ACHN (cell line): ENCODE data around the gene ZBTB16.
A peak's percentile ranks its signal among the peaks of the same experiment; 100 is the strongest.

ENCODE experiments used
- DNase-seq: peaks from one replicate; pipeline ENCODE4 v3.0.0-alpha.2; 2015
- in situ Hi-C: cut with HindIII; loops from 2 replicates; pipeline ENCODE4 v1.10.0; 2017; ENCODE audit warnings: low sequenced_read_pairs, low pct_ligation_motif_present, low pct_unique_long_range_greater_than_20kb

Gene ZBTB16

GRCh38 chr11:114168691-114169090 is 109.2 kb downstream of the ZBTB16 start:
- in situ Hi-C loops: no loop called here
- no peak for DNase-seq

GRCh38 chr11:114169321-114169749 is 109.8 kb downstream of the ZBTB16 start:
- DNase-seq: no peak
- in situ Hi-C loops: no loop called here

GRCh38 chr11:114169821-114170220 is 110.3 kb downstream of the ZBTB16 start:
- DNase-seq: no peak
- in situ Hi-C loops: no loop called here

GRCh38 chr11:114170226-114170625 is 110.7 kb downstream of the ZBTB16 start:
- DNase-seq: no peak
- in situ Hi-C loops: no loop called here

DNA sequence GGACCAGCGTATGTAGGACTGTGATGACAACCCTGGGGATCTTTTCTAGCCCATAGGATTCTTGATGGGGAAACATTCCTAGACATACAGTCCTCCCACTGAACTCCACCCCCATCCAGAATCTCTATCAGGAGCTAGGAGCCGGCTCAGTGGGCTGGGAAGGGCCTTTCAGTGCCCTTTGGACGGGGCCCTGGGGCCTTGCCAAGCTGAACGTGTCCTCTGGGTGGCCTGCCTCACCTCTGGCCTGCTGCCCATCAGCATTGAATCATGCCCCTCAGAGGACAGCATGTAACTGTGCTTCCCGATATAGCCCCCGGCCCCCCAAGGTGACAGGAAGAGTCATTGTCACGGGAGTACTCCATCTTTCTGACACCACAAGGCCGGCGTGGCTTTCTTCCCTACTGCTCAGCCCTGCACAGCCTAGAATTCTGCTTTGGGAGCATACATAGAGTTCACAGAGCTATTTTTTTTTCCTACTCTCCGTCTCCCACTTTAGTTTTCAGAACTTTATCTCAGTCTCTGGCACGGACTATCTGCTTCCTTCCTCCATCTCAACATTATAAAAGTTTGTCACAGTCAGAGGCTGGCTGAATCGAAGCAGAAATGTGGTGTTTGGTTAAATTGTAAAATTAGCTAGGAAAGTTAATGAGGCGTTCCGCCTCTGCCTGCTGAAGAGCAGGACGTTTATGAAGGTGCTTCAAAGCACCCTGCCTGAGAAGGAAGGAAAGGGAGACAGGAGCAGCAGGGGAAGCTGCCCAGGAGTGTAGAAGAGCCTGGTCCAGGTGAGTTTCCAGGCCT is 111.9 kb downstream of the ZBTB16 start:
- DNase-seq: no peak
- in situ Hi-C loops: no loop called here

DNA sequence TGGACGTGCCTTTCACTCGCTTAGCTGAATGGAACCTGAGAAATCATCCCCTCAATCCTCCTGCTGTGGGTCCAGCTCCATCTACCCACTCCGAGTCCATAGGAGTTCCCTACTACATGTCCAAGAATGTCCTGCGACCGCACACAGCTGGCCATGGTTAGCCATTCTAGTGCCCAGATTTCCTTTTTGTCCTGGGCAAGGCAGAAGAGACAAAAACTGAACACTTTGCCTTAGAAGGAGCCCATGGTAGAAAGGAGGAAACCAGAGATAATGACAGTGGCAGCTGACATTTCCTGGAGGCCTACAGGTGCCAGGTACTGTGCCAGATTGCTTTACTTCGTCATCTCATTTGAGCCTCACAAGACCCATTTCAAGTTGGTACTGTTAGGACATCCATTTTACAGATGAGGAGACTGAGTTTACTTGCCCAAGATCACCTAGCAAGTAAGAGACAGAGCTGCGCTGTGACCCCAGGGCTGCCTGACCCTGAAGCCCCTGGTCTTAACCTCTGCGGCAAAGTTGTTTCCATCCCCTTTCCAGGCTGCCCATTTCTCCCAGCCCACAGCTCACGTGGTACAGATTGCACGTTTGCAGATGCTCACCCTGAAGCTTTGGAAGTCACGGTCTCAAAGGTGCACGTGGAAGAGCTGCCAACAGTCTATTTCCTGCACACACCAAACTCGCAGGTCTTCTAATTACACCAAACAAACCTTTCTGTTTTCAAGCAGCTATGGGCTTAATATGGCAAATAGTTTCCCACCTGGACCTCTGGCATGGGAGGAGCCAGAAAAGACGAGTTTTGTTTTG is 112.7 kb downstream of the ZBTB16 start:
- DNase-seq: no peak
- in situ Hi-C loops: no loop called here

DNA sequence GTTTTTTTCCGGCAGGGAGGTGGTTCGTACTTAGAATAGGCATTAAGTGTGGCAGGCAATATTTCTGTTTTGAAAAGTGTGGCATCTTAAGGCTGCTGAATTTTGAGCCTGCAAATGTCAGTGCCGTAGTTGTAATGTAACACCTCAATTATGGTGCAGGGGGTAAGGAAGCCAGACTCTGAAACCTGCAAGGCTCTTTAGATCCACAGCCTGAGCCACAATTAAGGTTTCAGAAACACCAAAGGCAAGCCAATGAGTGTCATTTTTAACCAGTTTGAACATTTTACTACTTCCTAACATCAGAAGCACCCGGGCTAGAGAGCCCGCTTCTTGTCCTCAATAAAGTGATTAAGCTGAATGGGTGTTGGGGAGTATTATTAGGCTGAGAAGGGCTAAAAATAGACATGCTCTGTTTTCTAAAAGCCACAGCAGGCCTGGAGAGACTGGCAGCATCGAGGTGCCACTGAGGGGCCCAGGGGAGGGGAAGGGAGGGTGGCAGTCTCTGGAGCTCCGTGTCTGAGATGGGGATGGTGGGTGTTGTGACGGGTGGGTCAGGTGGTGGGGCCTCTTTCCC is 113.4 kb downstream of the ZBTB16 start:
- in situ Hi-C loops: no loop called here
- DNase-seq: no peak

DNA sequence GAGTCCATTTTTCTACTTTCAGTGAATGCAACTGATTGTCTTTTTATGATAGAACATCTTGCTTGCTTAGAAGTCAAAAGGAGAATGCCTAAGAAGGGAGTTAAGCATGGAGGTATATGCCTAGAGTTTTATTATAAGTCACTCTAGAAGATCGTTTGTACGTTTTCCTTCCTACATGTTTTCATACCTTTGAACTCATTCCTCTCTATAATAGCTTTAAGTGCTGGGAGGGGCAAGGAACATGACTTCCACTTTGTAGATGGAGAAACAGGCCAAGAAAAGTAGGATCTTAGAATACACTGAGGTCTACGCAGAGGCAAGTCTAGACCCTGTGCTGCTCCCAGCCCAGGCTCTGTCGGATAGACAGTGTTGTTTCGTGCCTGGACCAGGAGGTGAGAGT is 114.3 kb downstream of the ZBTB16 start:
- in situ Hi-C loops: no loop called here
- no peak for DNase-seq

GRCh38 chr11:114174712-114175495 is 115.4 kb downstream of the ZBTB16 start:
- no peak for DNase-seq
- in situ Hi-C loops: no loop called here

DNA sequence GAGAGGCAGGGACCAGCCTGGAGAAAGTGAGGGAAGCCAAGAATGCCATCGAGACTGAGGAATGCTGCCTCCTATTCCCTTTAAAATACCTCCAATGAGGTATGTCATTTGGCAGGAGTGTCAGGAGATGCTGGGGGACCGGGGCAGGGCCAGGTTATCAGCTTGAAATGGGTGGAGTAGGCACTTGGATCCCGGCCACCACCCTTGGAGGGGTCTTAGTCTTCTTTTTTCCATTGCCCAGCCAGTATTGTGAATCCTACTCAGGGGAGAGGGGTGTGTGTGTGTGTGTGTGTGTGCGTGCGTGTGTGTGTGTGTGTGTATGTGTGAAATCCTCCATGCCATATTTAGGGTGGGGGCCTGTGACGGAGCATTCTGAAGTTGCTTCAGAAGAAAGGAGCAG is 116.2 kb downstream of the ZBTB16 start:
- in situ Hi-C loops: no loop called here
- DNase-seq: no peak

DNA sequence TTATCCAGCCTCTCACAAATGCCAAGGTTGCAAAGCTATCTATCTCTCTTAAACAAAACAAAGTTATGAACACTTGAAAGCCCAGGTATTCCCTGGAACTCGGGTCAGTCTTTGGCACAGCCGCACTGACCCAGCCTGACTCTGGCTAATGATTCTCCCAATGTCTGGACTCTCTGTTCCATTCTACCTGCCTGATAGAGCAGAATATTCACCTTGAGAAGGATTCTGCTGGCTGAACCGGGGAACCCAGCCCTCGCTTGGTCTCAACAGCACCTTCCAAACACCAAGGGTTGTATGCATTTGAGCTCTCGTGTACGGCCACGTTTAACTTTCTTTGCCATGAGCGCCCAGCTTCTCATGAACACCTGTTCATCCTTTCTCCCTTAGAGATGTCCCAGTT is 116.8 kb downstream of the ZBTB16 start:
- in situ Hi-C loops: no loop called here
- DNase-seq: no peak

GRCh38 chr11:114178656-114179055 is 119.1 kb downstream of the ZBTB16 start:
- in situ Hi-C loops: no loop called here
- DNase-seq: no peak

GRCh38 chr11:114179234-114179941 is 119.9 kb downstream of the ZBTB16 start:
- in situ Hi-C loops: no loop called here
- DNase-seq: no peak

DNA sequence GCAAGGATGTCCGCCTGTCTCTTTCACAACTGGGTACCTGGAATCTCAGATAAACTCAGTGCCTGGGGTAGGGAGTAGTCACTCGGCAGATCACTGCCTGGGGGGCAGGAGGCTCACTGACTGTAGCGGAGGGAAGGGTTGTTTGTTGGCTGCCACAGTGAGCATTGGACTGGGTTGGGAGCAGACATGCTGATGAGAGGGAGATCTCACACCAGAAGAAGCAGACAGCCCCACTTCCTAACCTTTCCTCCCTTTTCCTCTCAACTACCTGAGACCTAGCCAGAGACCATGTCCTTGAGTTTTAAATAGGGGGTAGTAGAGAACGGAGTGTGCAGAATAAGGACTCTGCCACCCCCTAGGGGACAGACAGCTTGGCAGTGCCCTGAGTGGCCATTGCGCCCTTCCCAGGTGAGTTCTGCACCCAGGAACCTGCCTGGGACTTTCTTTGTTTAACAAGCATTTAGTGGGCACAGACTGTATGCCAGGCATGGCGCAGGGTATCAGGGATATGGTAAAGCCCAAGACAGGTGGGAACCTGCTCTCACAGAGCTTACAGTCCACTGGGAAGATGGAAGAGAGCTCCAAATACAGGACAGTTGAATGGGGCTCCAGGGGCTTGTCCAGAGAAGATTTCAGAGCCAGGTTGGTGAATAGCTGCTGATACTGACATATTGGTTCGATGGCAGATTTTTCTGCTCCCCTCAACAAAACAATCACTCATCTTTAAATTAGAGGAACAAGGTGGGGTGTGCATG is 121.0 kb downstream of the ZBTB16 start:
- DNase-seq: peak; percentile 25

GRCh38 chr11:114181195-114181594 is 121.7 kb downstream of the ZBTB16 start:
- DNase-seq: no peak
- in situ Hi-C loops: no loop called here

More for the DNA sequence above, 121.0 kb downstream of the ZBTB16 start:
- in situ Hi-C loops: no loop called here

GRCh38 chr11:114181752-114182151 is 122.2 kb downstream of the ZBTB16 start:
- no peak for DNase-seq
- in situ Hi-C loops: no loop called here

DNA sequence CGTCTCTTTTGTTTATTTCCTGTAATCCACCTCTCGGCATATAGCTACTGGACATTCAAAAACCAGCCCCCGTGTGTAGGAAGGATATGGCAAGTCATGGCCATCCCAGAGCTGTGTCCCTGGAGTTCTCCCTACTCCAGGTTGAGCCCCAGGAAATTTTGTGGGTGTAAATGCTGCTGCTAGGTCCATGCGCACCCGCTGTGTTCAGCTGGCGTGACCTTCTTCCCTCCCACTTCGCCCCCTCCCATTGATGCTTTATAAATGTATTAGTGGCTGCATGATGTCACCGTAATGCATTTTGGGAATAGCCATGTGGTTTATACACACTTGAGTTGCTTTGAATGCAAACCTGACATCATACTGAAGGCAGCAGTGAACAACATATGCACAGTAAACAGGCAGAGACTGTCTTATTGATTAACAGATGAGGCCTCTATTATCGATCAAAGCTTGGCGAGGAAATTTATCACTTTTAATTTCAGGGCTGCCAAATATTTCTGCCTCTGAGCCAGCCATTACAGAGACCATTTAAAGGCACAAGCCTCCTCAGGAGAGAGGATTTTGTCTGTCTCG is 123.0 kb downstream of the ZBTB16 start:
- in situ Hi-C loops: no loop called here
- no peak for DNase-seq
